Measurements from ENCODE around the gene RAMP3. TPM values are rescaled to one million over a fixed set of nuclear protein-coding genes. Genes with fewer than 3 reads are reported as not detected.

Gene RAMP3
- total and polyA plus RNA-seq, 9 of the 15 experiments (the other 6 are each of a cell fraction or from before 2014, with no cell fraction given), result not detected

GRCh38 chr7:45126201-45126600 is 31.4 kb upstream of the RAMP3 start:
- H3K9me1 ChIP-seq (ENCODE audit: control insufficient read depth, insufficient read depth, low read length), result peaks cover 3% of the 10 kb centered on the region
- peaks cover 0 to 29% of the 10 kb centered on the region in 2 experiments; a peak in 3 of 5 replicates for H3K4me1 ChIP-seq (replicated peaks in 1 of 2; ENCODE audit: control insufficient read depth in 2 of 2, insufficient read depth in 2 of 2, low read length in 2 of 2)
- no peaks in the 10 kb centered on the region for H3K9me3 ChIP-seq (replicated peaks; ENCODE audit: control insufficient read depth, insufficient read depth, low read depth, low read length)
- H4K20me1 ChIP-seq (replicated peaks; ENCODE audit: control insufficient read depth, insufficient read depth, low read length), result no peaks in the 10 kb centered on the region
- FAIRE-seq (no peak), ATAC-seq (no peak), DNase-seq (ENCODE audit: extremely low read depth in 1 of 4, low spot score in 3 of 4) (no peak)
- no TSS peak for BruUV-seq (replicated peaks)
- no peak overlapping the region for H3K4me2 ChIP-seq (ENCODE audit: insufficient read depth, low read length)
- intact Hi-C loops (cut with micrococcal nuclease), result no loop called here
- H3K27me3 ChIP-seq (ENCODE audit: control insufficient read depth in 2 of 2, insufficient read depth in 2 of 2, low read length in 2 of 2), result no peaks in the 10 kb centered on the region
- H3K27ac ChIP-seq (ENCODE audit: extremely low read depth, low read depth, low read length), result no peak overlapping the region
- CTCF ChIA-PET (ENCODE audit: low intra/inter-chr PET ratio), result no interaction called here
- 0 out of 2 replicates have a peak overlapping the region, but pooled peaks have one; percentile 3 for H2AFZ ChIP-seq (ENCODE audit: low read depth, low read length)
- no peaks in the 10 kb centered on the region for H3K36me3 ChIP-seq (ENCODE audit: control insufficient read depth, insufficient read depth, low read length)
- peak overlapping the region in 1 of 2 experiments; percentile 79; a peak in 2 of 4 replicates for H3K9ac ChIP-seq (ENCODE audit: insufficient read depth in 1 of 2, low read depth in 2 of 2, low read length in 2 of 2)
- in situ Hi-C loops (cut with MboI), result no loop called here
- POLR2A ChIA-PET, result interaction anchor here (0.9 to 1.6 kb wide), 3 partner anchors 9 to 14 kb away, joined by 3 to 6 read pairs (median 4); partner anchors contain the start of gene TBRG4
- no peak overlapping the region for H3K4me3 ChIP-seq
- 54% methylated on average over 6 of the region's 6 CpGs for WGBS (ENCODE audit: insufficient coverage, low coverage, missing lambda C conversion rate)
- no peaks in the 10 kb centered on the region for H3K79me2 ChIP-seq (ENCODE audit: control insufficient read depth, insufficient read depth, low read length)
- TF ChIP-seq IRF9 (tag; IDR thresholded peaks at IDR 0.05) (no peak), AFF4 (CRISPR knock-in tag; IDR thresholded peaks at IDR 0.05) (no peak), DEAF1 (CRISPR knock-in tag; IDR thresholded peaks at IDR 0.05) (no peak), ADNP (tag; IDR thresholded peaks at IDR 0.05) (no peak), ZBTB33 (CRISPR knock-in tag; IDR thresholded peaks at IDR 0.05) (no peak), NR2F6 (CRISPR knock-in tag; IDR thresholded peaks at IDR 0.05) (no peak), E2F1 (CRISPR knock-in tag; IDR thresholded peaks at IDR 0.05) (no peak), DDX20 (tag; IDR thresholded peaks at IDR 0.05; ENCODE audit: low read depth) (no peak)
